Panc1 (cell line): Measurements from ENCODE around the gene NFATC1. TPM values are rescaled to one million over a fixed set of nuclear protein-coding genes. Genes with fewer than 3 reads are reported as not detected.

Source experiments
- ATAC-seq: fragments of 200-7000 bp; cut with Tn5 transposase; 2 replicates; pipeline ENCODE4 v1.9.1; 2020; ENCODE audit warnings: mild to moderate bottlenecking, moderate library complexity
- BruUV-seq: library from RNA; stranded (reverse); fragments of 400-500 nt; replicated peaks from 2 replicates; lab custom pipeline; 2021; lab: Mats Ljungman, UMichigan
- CTCF ChIA-PET: fragments of 300-600 bp; sonication (Branson Sonifier 250); formaldehyde crosslinking; loops from one replicate; lab custom pipeline; 2022; ENCODE audit warnings: antibody characterized with exemption; lab: Charles Lee
- POLR2A ChIA-PET: fragments of 300-600 bp; sonication (Branson Sonifier 250); formaldehyde crosslinking; loops from one replicate; lab custom pipeline; 2022; ENCODE audit warnings: antibody characterized with exemption; lab: Charles Lee
- DNase-seq: peaks from one replicate; pipeline ENCODE4 v3.0.0-alpha.2; 2010; ENCODE audit warnings: low read depth, low spot score
- H3K27ac ChIP-seq: 2 replicates; pipeline ENCODE4 v1.5.1; 2011; ENCODE audit warnings: mild to moderate bottlenecking, low read length, inconsistent platforms
- H3K27me3 ChIP-seq: fragments of 200-500 bp; sonication (Bioruptor generic); 2 replicates; pipeline ENCODE4 v1.6.0; 2014; ENCODE audit warnings: low read length, inconsistent platforms; ENCODE audit not compliant: control insufficient read depth, insufficient read depth
- H3K36me3 ChIP-seq: fragments of 200-500 bp; sonication (Bioruptor generic); 2 replicates; pipeline ENCODE4 v1.5.1; 2014; ENCODE audit warnings: inconsistent platforms, mild to moderate bottlenecking, low read length, moderate library complexity; ENCODE audit not compliant: control insufficient read depth, insufficient read depth
- H3K4me1 ChIP-seq: 2 replicates; pipeline ENCODE4 v1.5.1; 2011; ENCODE audit warnings: inconsistent platforms, mild to moderate bottlenecking, low read length, moderate library complexity; ENCODE audit not compliant: control insufficient read depth, insufficient read depth
- H3K4me3 ChIP-seq, 2 experiments: 2 replicates each; pipeline ENCODE4 v1.5.1; 2011 to 2012; ENCODE audit warnings: low read depth in 2 of 2, low read length in 2 of 2, mild to moderate bottlenecking in 2 of 2, inconsistent platforms in 1 of 2, moderate library complexity in 1 of 2
- H3K9me3 ChIP-seq: fragments of 200-500 bp; sonication (Bioruptor generic); 2 replicates; pipeline ENCODE4 v1.5.1; 2014; ENCODE audit warnings: low read depth, mild to moderate bottlenecking, inconsistent platforms, low read length, moderate library complexity; ENCODE audit not compliant: control insufficient read depth, insufficient read depth
- POLR2AphosphoS5 ChIP-seq: IDR thresholded peaks from 2 replicates; pipeline ENCODE4 v1.6.1; 2012; ENCODE audit warnings: mild to moderate bottlenecking, low read depth, low read length, moderate library complexity
- SIN3A ChIP-seq: IDR thresholded peaks from 2 replicates; pipeline ENCODE4 v1.6.1; 2012; ENCODE audit warnings: low read depth, mild to moderate bottlenecking, low read length, moderate library complexity, borderline replicate concordance; ENCODE audit not compliant: insufficient read depth
- TCF7L2 ChIP-seq: IDR thresholded peaks from 2 replicates; pipeline ENCODE4 v1.6.1; 2011; ENCODE audit warnings: mild to moderate bottlenecking, low read depth, low read length, inconsistent platforms
- in situ Hi-C: cut with HindIII; loops from 2 replicates; pipeline ENCODE4 v1.10.0; 2016; ENCODE audit warnings: low sequenced_read_pairs, low pct_unique_long_range_greater_than_20kb
- intact Hi-C: fragments of 100-400 bp; cut with micrococcal nuclease; formaldehyde crosslinking; loops from one replicate; pipeline ENCODE4 v1.10.0; 2022; ENCODE audit not compliant: unreplicated experiment
- total RNA-seq: library from RNA; stranded (reverse); gene quantifications from one replicate; pipeline ENCODE4 v1.2.1, GENCODE V29; 2021; ENCODE audit not compliant: unreplicated experiment
- TF ChIP-seq, protein P1 (sequence below): fragments of 450-650 bp; IDR thresholded peaks from 2 replicates; pipeline ENCODE4 v1.5.1; 2017; ENCODE audit warnings: mild to moderate bottlenecking
- TF ChIP-seq, protein P2 (sequence below), 2 experiments: IDR thresholded peaks; 2 replicates each; pipeline ENCODE4 v1.6.1; 2011 to 2012; ENCODE audit warnings: low read depth in 2 of 2, control low read depth in 1 of 2, low read length in 1 of 2, mild to moderate bottlenecking in 1 of 2, moderate library complexity in 1 of 2; ENCODE audit not compliant: insufficient read depth in 1 of 2

Gene NFATC1
- total RNA-seq, 1 experiment from 2014 or later = 30.8 TPM

DNA sequence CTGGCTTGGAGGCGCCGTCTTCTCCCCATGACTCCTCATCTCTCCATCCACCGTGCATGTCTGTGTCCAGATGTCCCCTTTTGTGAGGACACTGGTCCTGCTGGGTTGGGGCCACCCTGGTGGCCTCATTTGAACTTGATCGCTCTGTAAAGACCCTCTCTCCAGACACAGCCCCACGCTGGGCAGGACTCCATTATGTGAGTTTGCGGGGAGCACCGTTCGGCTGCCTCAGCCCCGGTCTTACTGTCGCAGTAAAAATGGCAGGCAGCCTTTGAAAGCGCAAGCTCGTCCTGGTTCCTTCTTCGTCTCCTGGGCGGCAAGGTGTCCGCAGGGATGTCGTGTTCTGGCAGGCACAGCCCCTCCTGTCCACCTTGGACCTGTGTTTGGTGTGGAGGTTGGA is 17.7 kb downstream of the NFATC1 start:
- BruUV-seq = no TSS peak
- no peak for DNase-seq
- H3K9me3 ChIP-seq = no peaks in the 10 kb centered on the region
- no peaks in the 10 kb centered on the region for H3K27me3 ChIP-seq
- ChIA-PET POLR2A (interaction anchor here (0.6 kb wide), 1 partner anchor 27 kb away, joined by 16 read pairs; no protein-coding TSS in a partner anchor), CTCF (interaction anchor here (0.6 kb wide), 1 partner anchor 25 kb away, joined by 7 read pairs; no protein-coding TSS in a partner anchor)
- no peak overlapping the region for H3K27ac ChIP-seq
- in situ Hi-C loops (no loop called here), intact Hi-C loops (no loop called here)
- no peak overlapping the region for H3K4me3 ChIP-seq
- TF ChIP-seq, protein P1, sequence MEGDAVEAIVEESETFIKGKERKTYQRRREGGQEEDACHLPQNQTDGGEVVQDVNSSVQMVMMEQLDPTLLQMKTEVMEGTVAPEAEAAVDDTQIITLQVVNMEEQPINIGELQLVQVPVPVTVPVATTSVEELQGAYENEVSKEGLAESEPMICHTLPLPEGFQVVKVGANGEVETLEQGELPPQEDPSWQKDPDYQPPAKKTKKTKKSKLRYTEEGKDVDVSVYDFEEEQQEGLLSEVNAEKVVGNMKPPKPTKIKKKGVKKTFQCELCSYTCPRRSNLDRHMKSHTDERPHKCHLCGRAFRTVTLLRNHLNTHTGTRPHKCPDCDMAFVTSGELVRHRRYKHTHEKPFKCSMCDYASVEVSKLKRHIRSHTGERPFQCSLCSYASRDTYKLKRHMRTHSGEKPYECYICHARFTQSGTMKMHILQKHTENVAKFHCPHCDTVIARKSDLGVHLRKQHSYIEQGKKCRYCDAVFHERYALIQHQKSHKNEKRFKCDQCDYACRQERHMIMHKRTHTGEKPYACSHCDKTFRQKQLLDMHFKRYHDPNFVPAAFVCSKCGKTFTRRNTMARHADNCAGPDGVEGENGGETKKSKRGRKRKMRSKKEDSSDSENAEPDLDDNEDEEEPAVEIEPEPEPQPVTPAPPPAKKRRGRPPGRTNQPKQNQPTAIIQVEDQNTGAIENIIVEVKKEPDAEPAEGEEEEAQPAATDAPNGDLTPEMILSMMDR = no peak
- TF ChIP-seq SIN3A (no peak), TCF7L2 (no peak), POLR2AphosphoS5 (no peak)
- TF ChIP-seq, protein P2, sequence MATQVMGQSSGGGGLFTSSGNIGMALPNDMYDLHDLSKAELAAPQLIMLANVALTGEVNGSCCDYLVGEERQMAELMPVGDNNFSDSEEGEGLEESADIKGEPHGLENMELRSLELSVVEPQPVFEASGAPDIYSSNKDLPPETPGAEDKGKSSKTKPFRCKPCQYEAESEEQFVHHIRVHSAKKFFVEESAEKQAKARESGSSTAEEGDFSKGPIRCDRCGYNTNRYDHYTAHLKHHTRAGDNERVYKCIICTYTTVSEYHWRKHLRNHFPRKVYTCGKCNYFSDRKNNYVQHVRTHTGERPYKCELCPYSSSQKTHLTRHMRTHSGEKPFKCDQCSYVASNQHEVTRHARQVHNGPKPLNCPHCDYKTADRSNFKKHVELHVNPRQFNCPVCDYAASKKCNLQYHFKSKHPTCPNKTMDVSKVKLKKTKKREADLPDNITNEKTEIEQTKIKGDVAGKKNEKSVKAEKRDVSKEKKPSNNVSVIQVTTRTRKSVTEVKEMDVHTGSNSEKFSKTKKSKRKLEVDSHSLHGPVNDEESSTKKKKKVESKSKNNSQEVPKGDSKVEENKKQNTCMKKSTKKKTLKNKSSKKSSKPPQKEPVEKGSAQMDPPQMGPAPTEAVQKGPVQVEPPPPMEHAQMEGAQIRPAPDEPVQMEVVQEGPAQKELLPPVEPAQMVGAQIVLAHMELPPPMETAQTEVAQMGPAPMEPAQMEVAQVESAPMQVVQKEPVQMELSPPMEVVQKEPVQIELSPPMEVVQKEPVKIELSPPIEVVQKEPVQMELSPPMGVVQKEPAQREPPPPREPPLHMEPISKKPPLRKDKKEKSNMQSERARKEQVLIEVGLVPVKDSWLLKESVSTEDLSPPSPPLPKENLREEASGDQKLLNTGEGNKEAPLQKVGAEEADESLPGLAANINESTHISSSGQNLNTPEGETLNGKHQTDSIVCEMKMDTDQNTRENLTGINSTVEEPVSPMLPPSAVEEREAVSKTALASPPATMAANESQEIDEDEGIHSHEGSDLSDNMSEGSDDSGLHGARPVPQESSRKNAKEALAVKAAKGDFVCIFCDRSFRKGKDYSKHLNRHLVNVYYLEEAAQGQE (IDR thresholded peaks at IDR 0.05; ENCODE audit: insufficient read depth in 1 of 2, low read depth in 2 of 2, low read length in 1 of 2) = no peak
- no peak for ATAC-seq
- H3K4me1 ChIP-seq = no peaks in the 10 kb centered on the region
- no peaks in the 10 kb centered on the region for H3K36me3 ChIP-seq

DNA sequence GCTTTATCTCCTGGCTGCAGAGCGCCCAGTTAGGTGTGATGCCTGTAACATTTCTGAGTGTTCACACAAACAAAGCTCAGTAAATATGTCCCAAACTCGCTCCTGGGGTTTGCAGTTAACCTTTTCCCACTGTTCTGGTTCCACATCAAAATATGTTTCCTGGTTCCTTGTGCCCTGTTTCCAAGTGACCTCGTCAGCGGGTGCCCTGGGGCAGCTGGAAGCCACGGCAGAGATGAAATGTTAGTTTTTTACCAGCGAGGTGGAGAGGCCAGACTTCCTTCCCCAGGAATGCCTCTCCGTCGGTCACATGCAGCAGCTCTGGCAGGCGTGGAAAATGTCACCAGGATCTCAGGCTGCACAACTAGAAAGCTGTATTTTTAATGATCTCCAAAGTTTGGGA is 18.2 kb downstream of the NFATC1 start:
- in situ Hi-C loops (no loop called here), intact Hi-C loops (no loop called here)
- no peaks in the 10 kb centered on the region for H3K27me3 ChIP-seq
- no TSS peak for BruUV-seq
- H3K4me1 ChIP-seq = no peaks in the 10 kb centered on the region
- TF ChIP-seq, protein P1 = no peak
- TF ChIP-seq, protein P2 (IDR thresholded peaks at IDR 0.05; ENCODE audit: insufficient read depth in 1 of 2, low read depth in 2 of 2, low read length in 1 of 2) = no peak
- TF ChIP-seq SIN3A = no peak
- TF ChIP-seq TCF7L2 = no peak
- TF ChIP-seq POLR2AphosphoS5 = no peak
- DNase-seq (no peak), ATAC-seq (no peak)
- POLR2A ChIA-PET = interaction anchor here (0.6 kb wide), 1 partner anchor 27 kb away, joined by 16 read pairs; no protein-coding TSS in a partner anchor
- H3K4me3 ChIP-seq = no peak overlapping the region
- CTCF ChIA-PET = interaction anchor here (0.6 kb wide), 1 partner anchor 26 kb away, joined by 7 read pairs; no protein-coding TSS in a partner anchor
- no peaks in the 10 kb centered on the region for H3K9me3 ChIP-seq
- H3K27ac ChIP-seq = no peak overlapping the region
- no peaks in the 10 kb centered on the region for H3K36me3 ChIP-seq
